CD4-positive, alpha-beta memory T cell (primary cell): ENCODE results near the gene WAPL. TPM values are rescaled to one million over a fixed set of nuclear protein-coding genes. Genes with fewer than 3 reads are reported as not detected.

Source experiments
- CTCF ChIA-PET: fragments of 350-600 bp; sonication (Branson Sonifier 250); formaldehyde crosslinking; loops from one replicate; lab custom pipeline; 2021; ENCODE audit warnings: inconsistent platforms; ENCODE audit not compliant: partially characterized antibody; lab: Charles Lee
- POLR2A ChIA-PET: fragments of 350-600 bp; sonication (Branson Sonifier 250); formaldehyde crosslinking; loops from one replicate; lab custom pipeline; 2021; ENCODE audit not compliant: partially characterized antibody; lab: Charles Lee
- DNase-seq, 5 donors: peaks; one replicate each; pipeline versions ENCODE4 v3.0.0 to v3.0.0-alpha.2; 2020 to 2022; ENCODE audit warnings: mixed read lengths in 1 of 5
- H3K27ac ChIP-seq: one replicate; pipeline ENCODE4 v1.7.0; 2013; ENCODE audit warnings: low read depth, low read length
- H3K27me3 ChIP-seq: 2 replicates; pipeline ENCODE4 v1.7.0; 2013; ENCODE audit warnings: mild to moderate bottlenecking, low read length, moderate library complexity; ENCODE audit not compliant: insufficient read depth
- H3K36me3 ChIP-seq: 2 replicates; pipeline ENCODE4 v1.7.0; 2013; ENCODE audit warnings: mild to moderate bottlenecking, low read length, moderate library complexity; ENCODE audit not compliant: insufficient read depth
- H3K4me1 ChIP-seq: 2 replicates; pipeline ENCODE4 v1.7.0; 2013; ENCODE audit warnings: mild to moderate bottlenecking, low read length, moderate library complexity; ENCODE audit not compliant: insufficient read depth
- H3K4me3 ChIP-seq, 2 donors: one replicate each; pipeline ENCODE4 v1.7.0; 2013; ENCODE audit warnings: low read length in 2 of 2, mild to moderate bottlenecking in 1 of 2
- H3K9me3 ChIP-seq, 2 donors: one replicate each; pipeline ENCODE4 v1.7.0; 2013; ENCODE audit warnings: low read length in 2 of 2, control low read depth in 1 of 2; ENCODE audit not compliant: control insufficient read depth in 1 of 2
- H3K27ac Mint-ChIP-seq, 7 donors: one replicate each; pipeline ENCODE4 v1.8.0; 2020 to 2021; ENCODE audit warnings: mixed read lengths in 7 of 7, mild to moderate bottlenecking in 6 of 7, inconsistent platforms in 3 of 7, moderate library complexity in 3 of 7
- H3K27me3 Mint-ChIP-seq, 2 donors: one replicate each; pipeline ENCODE4 v1.8.0; 2020 to 2021; ENCODE audit warnings: mixed read lengths in 2 of 2
- H3K36me3 Mint-ChIP-seq, 2 donors: one replicate each; pipeline ENCODE4 v1.8.0; 2020 to 2021; ENCODE audit warnings: mixed read lengths in 2 of 2, inconsistent platforms in 1 of 2, mild to moderate bottlenecking in 1 of 2
- H3K4me1 Mint-ChIP-seq, 4 donors: one replicate each; pipeline ENCODE4 v1.8.0; 2020 to 2021; ENCODE audit warnings: mixed read lengths in 4 of 4, mild to moderate bottlenecking in 1 of 4
- H3K4me3 Mint-ChIP-seq, 8 donors: one replicate each; pipeline ENCODE4 v1.8.0; 2020 to 2021; ENCODE audit warnings: mixed read lengths in 8 of 8, mild to moderate bottlenecking in 7 of 8, moderate library complexity in 6 of 8, inconsistent platforms in 3 of 8
- H3K9me3 Mint-ChIP-seq, 8 donors: one replicate each; pipeline ENCODE4 v1.8.0; 2020 to 2021; ENCODE audit warnings: mixed read lengths in 8 of 8, mild to moderate bottlenecking in 5 of 8, inconsistent platforms in 3 of 8, moderate library complexity in 1 of 8
- intact Hi-C: fragments of 100-400 bp; cut with micrococcal nuclease; formaldehyde crosslinking; loops from one replicate; pipeline ENCODE4 v1.15.1; 2023
- polyA plus RNA-seq, 2 donors: library from polyadenylated mRNA; unstranded; fragments of 300-500 nt; fragmentation: Illumina TruSeq; gene quantifications; one replicate each; pipeline ENCODE4 v1.2.3, GENCODE V29; 2021
- total RNA-seq, 2 experiments: library from RNA; stranded (reverse); gene quantifications; one replicate each; pipeline ENCODE4 v1.2.3, GENCODE V29; 2021

WAPL gene
- total and polyA plus RNA-seq, 4 experiments from 2014 or later = 33.3 to 55.2 (median 48.4) TPM

GRCh38 chr10:86447432-86447831 lies 74.2 kb downstream of the WAPL start:
- H3K4me1 ChIP-seq = peaks cover 10% of the 10 kb centered on the region
- intact Hi-C loops = no loop called here
- Mint-ChIP-seq H3K9me3 (no peaks in the 10 kb centered on the region), H3K27me3 (no peaks in the 10 kb centered on the region), H3K4me1 (peaks cover 8 to 36% (median 16%) of the 10 kb centered on the region in 4 donors), H3K36me3 (peaks cover 60 to 69% of the 10 kb centered on the region in 2 donors), H3K27ac (peak overlapping the region in 5 of 7 donors; percentile 14 to 70 (median 43)), H3K4me3 (no peak overlapping the region)
- peaks cover 35% of the 10 kb centered on the region for H3K36me3 ChIP-seq
- H3K27me3 ChIP-seq = no peaks in the 10 kb centered on the region
- H3K9me3 ChIP-seq = no peaks in the 10 kb centered on the region
- CTCF ChIA-PET = interaction anchor here (0.6 to 3.4 kb wide), 2 partner anchors 47 to 343 kb away, joined by 3 to 9 read pairs; no protein-coding TSS in a partner anchor
- DNase-seq = no peak
- H3K4me3 ChIP-seq = no peak overlapping the region
- H3K27ac ChIP-seq = no peak overlapping the region
- POLR2A ChIA-PET = no interaction called here

GRCh38 chr10:86446987-86447386 lies 74.6 kb downstream of the WAPL start:
- DNase-seq = no peak
- Mint-ChIP-seq H3K4me1 (peaks cover 8 to 35% (median 16%) of the 10 kb centered on the region in 4 donors), H3K27me3 (no peaks in the 10 kb centered on the region), H3K36me3 (peaks cover 58 to 71% of the 10 kb centered on the region in 2 donors), H3K4me3 (no peak overlapping the region), H3K27ac (peak overlapping the region in 4 of 7 donors; percentile 14 to 70 (median 48)), H3K9me3 (no peaks in the 10 kb centered on the region)
- Histone ChIP-seq H3K4me3 (no peak overlapping the region), H3K9me3 (no peaks in the 10 kb centered on the region), H3K4me1 (peaks cover 10% of the 10 kb centered on the region), H3K36me3 (peaks cover 32% of the 10 kb centered on the region), H3K27ac (no peak overlapping the region), H3K27me3 (no peaks in the 10 kb centered on the region)
- intact Hi-C loops = no loop called here
- CTCF ChIA-PET = interaction anchor here (0.6 to 3.4 kb wide), 2 partner anchors 47 to 344 kb away, joined by 3 to 9 read pairs; no protein-coding TSS in a partner anchor
- POLR2A ChIA-PET = no interaction called here

DNA sequence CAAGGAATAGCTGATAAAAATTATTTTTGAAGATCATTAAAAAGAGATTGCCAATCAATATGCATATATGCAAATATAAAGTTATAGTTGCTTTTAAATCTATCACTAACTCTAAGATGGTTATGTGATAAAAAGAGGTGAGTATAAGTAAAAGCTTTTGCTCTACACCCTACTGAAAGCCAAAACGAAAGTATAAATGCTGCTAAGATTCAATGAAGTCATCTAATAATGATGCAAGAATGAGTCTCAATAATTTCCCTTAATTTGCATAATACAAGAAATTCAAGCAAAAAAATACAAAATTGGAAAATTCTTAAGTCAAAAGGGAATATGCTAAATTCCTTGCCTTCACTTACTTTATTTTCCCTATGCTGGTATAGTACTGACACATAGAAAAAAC lies 75.2 kb downstream of the WAPL start:
- intact Hi-C loops = no loop called here
- H3K36me3 ChIP-seq = peaks cover 33% of the 10 kb centered on the region
- no peak for DNase-seq
- no peak overlapping the region for H3K27ac ChIP-seq
- no peaks in the 10 kb centered on the region for H3K9me3 ChIP-seq
- Mint-ChIP-seq H3K36me3 (peaks cover 55 to 71% of the 10 kb centered on the region in 2 donors), H3K4me3 (no peak overlapping the region), H3K9me3 (no peaks in the 10 kb centered on the region), H3K27me3 (no peaks in the 10 kb centered on the region), H3K27ac (peak overlapping the region in 4 of 7 donors; percentile 21 to 73 (median 36)), H3K4me1 (peaks cover 8 to 30% (median 16%) of the 10 kb centered on the region in 4 donors)
- POLR2A ChIA-PET = interaction anchor here (0.8 kb wide), 1 partner anchor 46 kb away, joined by 4 read pairs; no protein-coding TSS in a partner anchor
- CTCF ChIA-PET = interaction anchor here (3.4 kb wide), 1 partner anchor 46 kb away, joined by 9 read pairs; no protein-coding TSS in a partner anchor
- H3K27me3 ChIP-seq = no peaks in the 10 kb centered on the region
- peaks cover 10% of the 10 kb centered on the region for H3K4me1 ChIP-seq
- no peak overlapping the region for H3K4me3 ChIP-seq

- intact Hi-C loops = no loop called here
- H3K27ac Mint-ChIP-seq = no peak overlapping the region
Measured at GRCh38 chr10:86443936-86444335, 77.7 kb downstream of the WAPL start.

DNA sequence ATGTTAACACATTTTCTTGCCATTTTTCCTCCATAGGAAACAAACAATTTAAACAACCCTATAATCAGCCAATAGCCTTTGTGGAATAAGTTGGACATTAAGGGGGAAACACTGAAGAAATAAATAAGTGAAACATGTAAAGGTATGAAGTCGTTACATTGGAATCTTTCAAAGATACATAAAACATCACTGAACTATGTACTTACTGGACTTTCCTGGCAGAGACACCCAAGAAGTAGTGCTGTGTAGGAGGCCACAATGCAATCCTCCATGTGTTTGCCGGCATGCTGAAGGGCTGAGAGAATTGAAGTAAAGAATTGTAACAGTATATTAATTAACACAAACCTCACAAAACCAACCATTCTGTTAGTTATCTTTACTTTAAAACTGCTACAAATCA lies 78.5 kb downstream of the WAPL start:
- H3K4me1 Mint-ChIP-seq = peaks cover 6 to 28% (median 11%) of the 10 kb centered on the region in 4 donors
- CTCF ChIA-PET = no interaction called here
- H3K9me3 Mint-ChIP-seq = no peaks in the 10 kb centered on the region

More at GRCh38 chr10:86443936-86444335, 77.7 kb downstream of the WAPL start:
- Histone ChIP-seq H3K4me3 (no peak overlapping the region), H3K36me3 (peaks cover 32% of the 10 kb centered on the region), H3K4me1 (no peaks in the 10 kb centered on the region), H3K27ac (no peak overlapping the region), H3K9me3 (no peaks in the 10 kb centered on the region), H3K27me3 (no peaks in the 10 kb centered on the region)
- ChIA-PET CTCF (no interaction called here), POLR2A (no interaction called here)
- Mint-ChIP-seq H3K4me3 (no peak overlapping the region), H3K27me3 (no peaks in the 10 kb centered on the region), H3K9me3 (no peaks in the 10 kb centered on the region), H3K36me3 (peaks cover 55 to 68% of the 10 kb centered on the region in 2 donors), H3K4me1 (peaks cover 8 to 29% (median 11%) of the 10 kb centered on the region in 4 donors)
- no peak for DNase-seq

GRCh38 chr10:86440874-86441843 lies 80.4 kb downstream of the WAPL start:
- Mint-ChIP-seq H3K9me3 (no peaks in the 10 kb centered on the region), H3K27me3 (no peaks in the 10 kb centered on the region), H3K36me3 (peaks cover 54 to 74% of the 10 kb centered on the region in 2 donors), H3K27ac (peak overlapping the region in 6 of 7 donors; percentile 31 to 82 (median 53)), H3K4me3 (no peak overlapping the region), H3K4me1 (peaks cover 5 to 22% (median 11%) of the 10 kb centered on the region in 4 donors)
- CTCF ChIA-PET = no interaction called here
- H3K36me3 ChIP-seq = peaks cover 48% of the 10 kb centered on the region
- H3K9me3 ChIP-seq = no peaks in the 10 kb centered on the region
- DNase-seq = no peak
- H3K27me3 ChIP-seq = no peaks in the 10 kb centered on the region
- no peaks in the 10 kb centered on the region for H3K4me1 ChIP-seq
- POLR2A ChIA-PET = no interaction called here
- no peak overlapping the region for H3K4me3 ChIP-seq
- intact Hi-C loops = no loop called here
- no peak overlapping the region for H3K27ac ChIP-seq

More for the DNA sequence above, 78.5 kb downstream of the WAPL start:
- H3K36me3 Mint-ChIP-seq = peaks cover 59 to 67% of the 10 kb centered on the region in 2 donors
- intact Hi-C loops = no loop called here
- Histone ChIP-seq H3K4me3 (no peak overlapping the region), H3K9me3 (no peaks in the 10 kb centered on the region), H3K36me3 (peaks cover 40% of the 10 kb centered on the region), H3K27me3 (no peaks in the 10 kb centered on the region), H3K27ac (no peak overlapping the region), H3K4me1 (no peaks in the 10 kb centered on the region)
- POLR2A ChIA-PET = interaction anchor here (0.7 kb wide), 1 partner anchor 1091 kb away, joined by 3 read pairs; no protein-coding TSS in a partner anchor
- H3K27ac Mint-ChIP-seq = no peak overlapping the region
- DNase-seq = no peak
- H3K27me3 Mint-ChIP-seq = no peaks in the 10 kb centered on the region
- H3K4me3 Mint-ChIP-seq = no peak overlapping the region

GRCh38 chr10:86439544-86439943 lies 82.0 kb downstream of the WAPL start:
- ChIA-PET POLR2A (interaction anchor here (1.6 kb wide), 1 partner anchor 39 kb away, joined by 7 read pairs; no protein-coding TSS in a partner anchor), CTCF (interaction anchor here (1.2 to 1.7 kb wide), 2 partner anchors 28 to 39 kb away, joined by 3 to 6 read pairs; no protein-coding TSS in a partner anchor)
- H3K27ac Mint-ChIP-seq = peak overlapping the region in 6 of 7 donors; percentile 7 to 77 (median 44)
- H3K9me3 Mint-ChIP-seq = no peaks in the 10 kb centered on the region
- peaks cover 38% of the 10 kb centered on the region for H3K36me3 ChIP-seq
- no peaks in the 10 kb centered on the region for H3K4me1 ChIP-seq
- H3K4me3 Mint-ChIP-seq = peak overlapping the region in 1 of 8 donors; percentile 29
- H3K36me3 Mint-ChIP-seq = peaks cover 47 to 66% of the 10 kb centered on the region in 2 donors
- DNase-seq = no peak
- H3K27me3 ChIP-seq = no peaks in the 10 kb centered on the region
- H3K9me3 ChIP-seq = no peaks in the 10 kb centered on the region
- peaks cover 4 to 21% (median 10%) of the 10 kb centered on the region in 4 donors for H3K4me1 Mint-ChIP-seq
- H3K4me3 ChIP-seq = no peak overlapping the region
- no peaks in the 10 kb centered on the region for H3K27me3 Mint-ChIP-seq
- intact Hi-C loops = loop anchor here (5.0 kb wide), 1 partner anchor 37 kb away; no protein-coding TSS in a partner anchor
- H3K27ac ChIP-seq = no peak overlapping the region
